Fibroblast of pulmonary artery (primary cell): ENCODE measurements around the gene GPR141.

Experiments used
- DNase-seq: peaks from one replicate; pipeline ENCODE4 v3.0.0-alpha.2; 2010; ENCODE audit warnings: low read depth
- H3K4me3 ChIP-seq: replicated peaks from 2 replicates; pipeline ENCODE4 v1.5.1; 2011; ENCODE audit warnings: low read depth, mild to moderate bottlenecking, control low read depth, low read length, moderate library complexity
- CTCF ChIP-seq: IDR thresholded peaks from 2 replicates; pipeline ENCODE4 v1.5.1; 2011; ENCODE audit warnings: mild to moderate bottlenecking, control low read depth, low read length, inconsistent platforms; ENCODE audit errors: missing control alignments

GPR141 gene

DNA sequence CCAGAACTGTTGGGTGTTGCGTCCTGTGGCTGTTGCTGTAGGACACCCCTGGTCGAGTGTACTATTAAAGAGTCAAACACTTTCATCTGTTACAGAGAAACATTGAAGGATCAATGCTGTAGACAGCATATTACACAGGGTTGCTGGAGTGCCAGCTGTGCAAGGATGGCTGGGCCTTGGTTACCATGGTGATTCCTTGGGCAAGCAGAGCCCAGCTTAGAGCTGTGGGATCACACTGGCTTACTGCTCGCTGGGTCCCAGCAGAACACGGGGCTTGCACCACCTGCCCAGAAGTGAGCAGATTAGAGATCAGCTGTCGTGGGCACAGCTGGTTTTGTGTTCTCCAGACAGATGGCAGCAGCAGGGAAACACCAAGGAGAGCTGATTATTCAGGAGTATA is 76.0 kb downstream of the GPR141 start:
- TF ChIP-seq CTCF = no peak

DNA sequence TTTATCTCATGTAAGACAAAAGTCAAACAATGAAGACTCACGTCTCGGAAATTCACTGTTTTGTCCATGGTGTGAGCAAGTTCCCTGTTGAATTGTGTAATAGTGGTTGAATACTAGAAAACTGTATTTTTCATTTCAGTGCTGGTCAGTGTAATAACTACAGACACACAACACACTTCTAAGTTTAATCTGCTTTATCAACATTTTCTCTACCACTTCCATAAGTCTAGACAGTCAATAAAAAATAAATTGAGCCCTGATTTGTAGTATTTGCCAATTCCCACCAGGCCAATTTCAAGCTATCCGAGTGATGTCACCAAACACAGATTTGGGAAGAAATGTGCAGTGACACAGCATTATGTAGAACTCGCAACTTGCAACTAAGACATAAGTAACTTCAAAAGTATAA is 81.9 kb downstream of the GPR141 start:
- no peak for TF ChIP-seq CTCF
- no peak overlapping the region for H3K4me3 ChIP-seq
- DNase-seq = no peak

More for the DNA sequence above, 76.0 kb downstream of the GPR141 start:
- no peak for DNase-seq
- no peak overlapping the region for H3K4me3 ChIP-seq

DNA sequence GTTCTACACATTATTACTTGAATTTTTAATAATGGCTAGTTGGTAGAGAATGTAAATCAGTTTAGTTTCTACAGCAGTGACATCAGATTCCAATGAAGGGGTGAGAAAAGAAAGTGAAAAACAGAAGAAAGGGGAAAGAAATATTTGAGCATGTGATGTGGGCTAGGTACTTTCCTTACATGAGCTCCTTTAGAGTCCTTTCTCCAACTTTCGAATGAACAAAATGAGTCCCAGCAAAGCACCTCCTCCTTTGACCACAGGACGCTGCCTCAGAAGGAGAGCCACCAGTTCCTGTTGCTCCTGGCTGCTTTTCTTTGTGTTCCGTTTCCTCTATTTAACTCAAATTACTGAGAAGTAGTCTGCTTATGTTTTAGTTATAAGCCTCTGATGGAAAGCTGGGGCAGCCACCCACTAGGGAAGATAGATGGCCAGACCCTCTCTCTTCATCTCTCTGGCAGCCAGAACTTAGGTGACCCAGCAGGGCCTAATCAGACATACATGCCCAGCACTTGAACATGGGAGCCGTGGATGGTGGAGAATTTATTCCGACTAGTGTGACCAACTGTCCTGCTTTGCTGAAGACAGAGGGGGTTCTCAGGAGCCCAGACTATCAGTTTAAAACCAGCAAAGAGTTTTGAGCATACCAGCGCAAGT is 82.4 kb downstream of the GPR141 start:
- H3K4me3 ChIP-seq = no peak overlapping the region
- no peak for DNase-seq
- no peak for TF ChIP-seq CTCF

GRCh38 chr7:37768611-37769010 is 85.0 kb downstream of the GPR141 start:
- no peak for DNase-seq
- H3K4me3 ChIP-seq = no peak overlapping the region
- TF ChIP-seq CTCF = no peak

DNA sequence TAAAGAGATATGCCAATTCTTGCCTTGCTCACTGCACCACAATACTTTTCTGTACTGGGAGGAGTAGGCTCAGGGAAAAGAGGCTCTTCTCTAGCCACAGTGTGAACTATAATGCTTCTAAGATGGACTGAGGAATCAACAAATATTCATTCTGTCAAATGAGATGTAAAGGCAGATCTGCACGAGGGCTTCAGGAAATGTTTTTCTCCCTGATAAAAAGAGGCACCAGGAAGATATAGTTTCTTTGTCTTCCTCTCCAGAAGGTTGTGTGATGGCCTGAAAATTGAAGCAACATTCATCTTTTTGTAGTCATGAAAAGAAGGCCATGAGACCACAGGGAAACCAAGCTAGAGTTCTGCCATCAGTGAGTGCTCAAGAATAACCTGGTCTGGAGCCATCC is 85.7 kb downstream of the GPR141 start:
- no peak overlapping the region for H3K4me3 ChIP-seq
- TF ChIP-seq CTCF = no peak
- DNase-seq = no peak

- no peak for TF ChIP-seq CTCF
- DNase-seq = no peak
- H3K4me3 ChIP-seq = no peak overlapping the region
Observed at GRCh38 chr7:37769726-37770125, 86.2 kb downstream of the GPR141 start.

GRCh38 chr7:37770838-37771237 is 87.3 kb downstream of the GPR141 start:
- DNase-seq = no peak
- H3K4me3 ChIP-seq = no peak overlapping the region
- TF ChIP-seq CTCF = no peak
